Jurkat, Clone E6-1 (cell line): ENCODE measurements around the gene C19orf53.
"Not testable (repeated sequence)": the region's sequence is repeated elsewhere in the genome, so short reads cannot be mapped to it uniquely, and the experiment has no call there.

Experiments used
- DNase-seq: peaks from one replicate; pipeline ENCODE4 v3.0.0-alpha.2; 2011; ENCODE audit warnings: low read depth, low spot score
- H3K4me3 ChIP-seq: 2 replicates; pipeline ENCODE4 v1.5.1; 2011; ENCODE audit warnings: mild to moderate bottlenecking, low read length, control low read depth, moderate library complexity

C19orf53 gene

GRCh38 chr19:13761423-13761822 is 12.8 kb upstream of the C19orf53 start:
- no peak overlapping the region for H3K4me3 ChIP-seq
- DNase-seq: no peak

DNA sequence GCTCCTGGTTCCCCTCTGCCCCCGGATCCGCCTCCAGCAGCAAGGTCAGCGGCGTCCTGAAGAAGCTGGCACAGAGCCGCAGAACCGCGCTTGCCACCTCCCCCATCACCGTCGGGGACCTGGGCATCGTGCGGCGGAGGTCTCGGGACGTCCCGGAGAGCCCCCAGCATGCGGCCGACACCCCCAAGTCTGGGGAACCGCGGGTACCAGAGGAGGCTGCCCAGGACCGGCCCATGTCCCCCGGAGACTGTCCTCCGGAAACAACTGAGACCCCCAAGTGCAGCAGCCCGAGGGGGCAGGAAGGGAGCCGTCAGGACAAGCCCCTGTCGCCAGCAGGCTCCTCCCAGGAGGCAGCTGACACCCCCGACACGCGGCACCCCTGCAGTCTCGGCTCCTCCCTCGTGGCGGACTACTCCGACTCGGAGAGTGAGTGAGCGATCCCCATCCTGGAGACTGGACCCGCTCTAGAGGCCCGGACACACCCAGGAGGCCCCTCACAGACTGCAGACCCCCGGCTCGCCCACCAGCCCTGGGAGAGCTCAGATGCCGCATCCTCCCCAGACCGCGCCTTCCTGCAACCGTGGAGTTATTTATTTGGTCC is 11.5 kb upstream of the C19orf53 start:
- no peak for DNase-seq
- H3K4me3 ChIP-seq: no peak overlapping the region

DNA sequence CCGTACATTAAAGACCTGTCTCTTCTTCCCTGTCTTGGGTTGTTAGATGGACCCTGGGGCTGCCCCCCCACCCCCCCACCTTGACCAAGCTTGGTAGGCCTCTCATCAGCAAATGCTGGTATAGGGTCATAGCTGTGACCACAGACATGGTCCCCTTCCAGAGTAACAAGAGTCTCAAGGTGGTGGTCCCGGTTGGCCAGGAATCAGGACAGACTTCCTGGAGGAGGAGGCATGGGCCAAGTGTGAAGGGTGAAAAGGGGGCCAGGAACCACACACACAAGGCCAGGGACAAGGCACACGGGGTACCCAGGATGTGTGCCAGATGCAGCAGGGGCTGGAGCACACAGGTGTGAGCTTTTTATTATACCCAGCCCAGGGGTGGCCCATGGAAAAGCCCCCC is 11.0 kb upstream of the C19orf53 start:
- DNase-seq: no peak
- no peak overlapping the region for H3K4me3 ChIP-seq

DNA sequence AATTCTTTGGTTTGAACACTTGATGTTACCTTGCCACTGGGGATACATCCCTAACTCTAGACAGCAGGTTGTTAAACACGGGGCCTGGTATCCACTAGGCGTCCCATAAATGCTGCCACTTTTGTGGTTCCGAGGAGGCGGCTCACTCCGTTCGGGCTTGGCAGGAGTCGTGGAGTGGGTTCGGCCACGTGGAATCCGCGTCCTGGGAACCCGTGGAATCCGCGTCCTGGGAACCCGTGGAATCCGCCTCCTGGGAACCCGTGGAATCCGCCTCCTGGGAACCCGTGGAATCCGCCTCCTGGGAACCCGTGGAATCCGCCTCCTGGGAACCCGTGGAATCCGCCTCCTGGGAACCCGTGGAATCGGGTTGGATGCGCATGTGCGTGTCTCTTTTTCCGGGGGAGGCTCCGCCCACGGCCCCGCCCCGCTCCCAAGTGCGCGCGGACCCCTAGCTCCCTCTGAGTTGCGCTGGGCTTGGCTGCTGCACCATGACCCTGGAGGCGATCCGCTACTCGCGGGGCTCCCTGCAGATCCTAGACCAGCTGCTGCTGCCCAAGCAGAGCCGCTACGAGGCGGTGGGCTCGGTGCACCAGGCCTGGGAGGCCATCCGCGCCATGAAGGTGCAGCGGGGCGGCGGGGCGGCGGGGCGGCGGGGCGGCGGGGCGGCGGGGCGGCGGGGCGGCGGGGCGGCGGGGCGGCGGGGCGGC is 10.0 kb upstream of the C19orf53 start, which contains the start of gene MRI1:
Gene MRI1 (plus strand): TSS at position 422 of the 707 bp plus-strand sequence. CDS start 67 bp downstream, at position 489.
- peak within 1 kb of the TSS; percentile 59 for H3K4me3 ChIP-seq
- DNase-seq: no peak

GRCh38 chr19:13764821-13765394 is 9.3 kb upstream of the C19orf53 start:
- no peak for DNase-seq
- H3K4me3 ChIP-seq: peak overlapping the region; percentile 59

- DNase-seq: no peak
- peak overlapping the region; percentile 59 for H3K4me3 ChIP-seq
These were observed 8.7 kb upstream of the C19orf53 start for GRCh38 chr19:13765395-13766094.

DNA sequence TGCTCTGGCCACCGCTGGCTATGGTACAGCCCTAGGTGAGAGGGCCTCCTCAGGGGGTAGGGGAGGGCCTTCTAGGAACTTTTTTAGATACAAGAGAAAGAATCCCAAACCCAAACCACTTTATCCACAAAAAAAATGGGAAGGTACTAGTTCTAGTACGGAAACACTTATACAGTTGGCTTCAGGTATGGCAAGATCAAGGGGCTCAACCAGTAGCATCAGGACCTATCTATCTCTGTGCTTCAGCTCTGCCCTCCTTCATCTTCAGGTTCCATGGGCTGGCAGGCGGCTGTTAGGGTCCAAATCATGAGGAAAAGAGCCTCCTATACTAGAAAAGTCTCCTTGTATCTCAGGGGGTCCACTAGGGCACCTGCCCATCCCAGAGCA is 8.2 kb upstream of the C19orf53 start:
- H3K4me3 ChIP-seq: no peak overlapping the region
- DNase-seq: no peak

GRCh38 chr19:13768510-13768909 is 5.7 kb upstream of the C19orf53 start:
- H3K4me3 ChIP-seq: no peak overlapping the region
- DNase-seq: no peak

GRCh38 chr19:13770013-13770635 is 4.1 kb upstream of the C19orf53 start:
- no peak for DNase-seq
- no peak overlapping the region for H3K4me3 ChIP-seq

GRCh38 chr19:13778398-13778797 is 4.1 kb downstream of the C19orf53 start:
- H3K4me3 ChIP-seq: no peak overlapping the region
- DNase-seq: no peak

DNA sequence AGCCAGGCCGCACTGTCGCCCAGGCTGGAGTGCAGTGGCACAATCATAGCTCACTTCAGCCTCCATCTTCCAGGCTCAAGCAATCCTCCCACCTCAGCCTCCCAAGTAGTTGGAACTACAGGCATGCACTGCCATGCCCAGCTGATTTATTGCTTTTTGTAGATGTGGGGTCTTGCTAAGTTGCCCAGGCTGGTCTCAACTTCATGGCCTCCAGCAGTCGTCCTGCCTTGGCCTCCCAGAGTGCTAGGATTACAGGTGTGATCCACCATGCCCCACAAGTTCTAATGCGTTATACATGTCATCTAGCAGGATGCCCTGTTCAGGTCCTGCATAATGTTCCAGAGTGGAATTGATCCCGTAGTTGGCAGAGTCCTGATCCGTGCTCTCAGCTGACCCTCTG is 4.6 kb downstream of the C19orf53 start:
- no peak overlapping the region for H3K4me3 ChIP-seq
- no peak for DNase-seq

- DNase-seq, H3K4me3 ChIP-seq: not testable (repeated sequence)
These were observed 5.5 kb downstream of the C19orf53 start for GRCh38 chr19:13779794-13780193.

DNA sequence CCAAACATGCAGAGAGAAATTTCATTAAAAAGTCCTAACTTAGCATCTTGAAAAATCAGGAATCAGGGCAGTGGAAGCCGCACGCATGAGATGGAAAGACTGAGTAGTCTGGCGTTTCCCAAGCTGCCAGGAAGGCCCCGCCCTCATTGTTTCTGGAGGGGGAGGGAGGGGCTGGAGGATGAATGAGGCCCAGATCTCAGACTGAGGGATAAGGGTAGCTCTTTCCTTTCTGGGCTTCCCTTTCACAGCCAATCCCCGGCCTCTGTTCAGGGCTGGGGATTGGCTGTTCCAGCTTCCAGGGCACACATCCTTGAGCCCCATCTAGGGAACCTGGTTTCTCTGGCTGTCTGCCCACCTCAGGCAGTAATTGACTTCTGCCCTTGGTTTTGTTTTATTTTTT is 7.3 kb downstream of the C19orf53 start:
- no peak overlapping the region for H3K4me3 ChIP-seq
- DNase-seq: no peak

DNA sequence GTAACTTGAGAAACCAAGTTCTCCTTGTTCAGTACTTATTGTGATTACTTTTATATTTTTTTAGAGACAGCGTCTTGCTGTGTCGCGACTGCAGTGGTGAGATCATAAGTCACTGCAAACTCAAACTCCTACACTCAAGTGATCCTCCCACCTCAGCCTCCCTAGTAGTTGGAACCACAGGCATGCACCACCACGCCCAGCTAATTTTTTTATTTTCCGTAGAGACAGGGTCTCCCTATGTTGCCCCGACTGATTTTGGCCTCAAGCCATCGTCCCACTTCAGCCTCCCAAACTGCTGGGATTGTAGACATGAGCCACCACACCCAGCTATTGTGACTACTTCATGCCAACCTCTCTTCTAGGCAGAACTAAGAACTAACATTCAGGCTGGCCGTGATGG is 8.3 kb downstream of the C19orf53 start:
- DNase-seq: no peak
- no peak overlapping the region for H3K4me3 ChIP-seq

DNA sequence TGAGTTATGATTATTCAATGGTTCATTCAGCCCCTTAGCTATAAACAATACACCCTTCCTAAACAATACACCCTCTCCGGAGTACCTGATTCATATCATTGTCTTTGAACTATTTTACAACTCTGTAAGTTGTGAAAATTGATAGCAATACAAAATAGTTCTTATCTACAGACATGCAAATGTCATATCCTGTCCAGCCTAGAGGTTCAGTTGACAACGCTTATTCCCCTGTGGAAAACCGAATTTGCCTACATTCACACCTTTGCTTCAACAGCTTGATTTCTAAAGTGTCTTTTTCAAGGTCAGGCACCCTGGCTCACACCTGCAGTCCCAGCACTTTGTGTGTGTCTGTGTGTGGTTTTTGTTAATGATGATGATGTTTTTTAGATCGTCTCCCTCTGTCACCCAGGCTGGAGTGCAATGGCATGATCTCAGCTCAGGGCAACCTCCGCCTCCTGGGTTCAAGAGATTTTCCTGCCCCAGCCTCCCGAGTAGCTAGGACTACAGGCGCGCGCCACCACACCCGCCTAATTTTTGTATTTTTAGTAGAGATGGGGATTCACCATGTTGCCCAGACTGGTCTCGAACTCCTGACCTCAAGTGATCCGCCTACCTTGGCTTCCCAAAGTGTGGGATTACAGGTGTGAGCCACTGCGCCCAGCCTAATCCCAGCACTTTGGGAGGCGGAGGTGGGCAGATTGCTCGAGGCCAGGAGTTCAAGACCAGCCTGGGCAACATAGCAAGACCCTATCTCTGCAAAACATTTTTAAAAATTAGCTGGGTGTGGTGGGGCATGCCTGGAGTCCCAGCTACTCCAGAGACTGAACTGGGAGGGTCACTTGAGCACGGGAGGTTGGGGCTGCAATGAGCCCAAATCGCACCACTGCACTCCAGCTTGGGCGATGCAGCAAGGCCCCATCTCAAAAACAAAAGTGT is 9.6 kb downstream of the C19orf53 start:
- DNase-seq: no peak
- no peak overlapping the region for H3K4me3 ChIP-seq

GRCh38 chr19:13784731-13785452 is 10.6 kb downstream of the C19orf53 start:
- H3K4me3 ChIP-seq: no peak overlapping the region
- DNase-seq: peak; percentile 37

- peak overlapping the region; percentile 30 for H3K4me3 ChIP-seq
- peak; percentile 59 for DNase-seq
These were observed 14.7 kb downstream of the C19orf53 start for GRCh38 chr19:13788991-13789390.

- no peak for DNase-seq
- no peak overlapping the region for H3K4me3 ChIP-seq
These were observed 16.1 kb downstream of the C19orf53 start for GRCh38 chr19:13790354-13790753.
